Testis (tissue), 2 donors: ENCODE data around the gene TMEM185B.

Experiments used
- CTCF ChIP-seq, 3 experiments: fragments of 450-650 bp in 2 of 3; fragments of 200-600 bp in 1 of 3; sonication (generic) in 1 of 3; IDR thresholded peaks; one replicate each; pipeline ENCODE4 v1.5.1; 2016 to 2019; ENCODE audit warnings: antibody characterized with exemption in 3 of 3, mild to moderate bottlenecking in 2 of 3, moderate library complexity in 1 of 3
- POLR2A ChIP-seq: fragments of 450-650 bp; IDR thresholded peaks from one replicate; pipeline ENCODE4 v1.6.1; 2017; ENCODE audit warnings: antibody characterized with exemption, mild to moderate bottlenecking, moderate library complexity

- TF ChIP-seq POLR2A (no peak), CTCF (IDR thresholded peaks at IDR 0.05) (no peak)
These were observed 34.0 kb downstream of the TMEM185B start for GRCh38 chr2:120189189-120189588.
